Adrenal gland (tissue), 5 donors: ENCODE data around the gene NUDT6.

Experiments used
- POLR2A ChIP-seq, 2 donors: fragments of 450-650 bp; IDR thresholded peaks; one replicate each; pipeline ENCODE4 v1.6.1; 2017; ENCODE audit warnings: antibody characterized with exemption in 2 of 2, mild to moderate bottlenecking in 2 of 2, moderate library complexity in 1 of 2
- TF ChIP-seq, protein P1 (sequence below), 6 experiments: fragments of 450-650 bp in 4 of 6; fragments of 200-600 bp in 2 of 6; sonication (generic) in 1 of 6; IDR thresholded peaks; 1 replicate in 5 of 6; 2 replicates in 1 of 6; pipeline versions ENCODE4 v1.5.1 to v1.8.0; 2016 to 2021; ENCODE audit warnings: antibody characterized with exemption in 6 of 6, mild to moderate bottlenecking in 2 of 6, moderate library complexity in 1 of 6
- donor health status: DM: no; HTN: no; CAD: no.

DNA sequence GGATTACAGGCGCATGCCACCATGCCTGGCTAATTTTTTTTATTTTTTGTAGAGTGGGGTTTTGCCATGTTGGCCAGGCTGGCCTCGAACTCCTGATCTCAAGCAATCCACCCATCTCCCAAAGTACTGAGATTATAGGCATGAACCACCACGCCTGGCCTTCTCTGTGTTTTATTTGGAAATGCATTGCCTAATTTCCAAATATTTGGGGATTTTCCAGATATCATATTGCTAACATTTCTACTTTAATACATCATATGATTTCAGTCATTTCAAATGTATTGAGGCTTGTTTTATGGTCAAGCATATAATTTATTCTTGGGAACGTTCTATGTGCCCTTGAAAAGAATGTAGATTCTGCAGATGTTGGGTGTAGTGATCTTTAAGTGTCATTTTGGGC lies 57.0 kb downstream of the NUDT6 start:
- no peak for TF ChIP-seq POLR2A (IDR thresholded peaks at IDR 0.05)
- TF ChIP-seq, protein P1, sequence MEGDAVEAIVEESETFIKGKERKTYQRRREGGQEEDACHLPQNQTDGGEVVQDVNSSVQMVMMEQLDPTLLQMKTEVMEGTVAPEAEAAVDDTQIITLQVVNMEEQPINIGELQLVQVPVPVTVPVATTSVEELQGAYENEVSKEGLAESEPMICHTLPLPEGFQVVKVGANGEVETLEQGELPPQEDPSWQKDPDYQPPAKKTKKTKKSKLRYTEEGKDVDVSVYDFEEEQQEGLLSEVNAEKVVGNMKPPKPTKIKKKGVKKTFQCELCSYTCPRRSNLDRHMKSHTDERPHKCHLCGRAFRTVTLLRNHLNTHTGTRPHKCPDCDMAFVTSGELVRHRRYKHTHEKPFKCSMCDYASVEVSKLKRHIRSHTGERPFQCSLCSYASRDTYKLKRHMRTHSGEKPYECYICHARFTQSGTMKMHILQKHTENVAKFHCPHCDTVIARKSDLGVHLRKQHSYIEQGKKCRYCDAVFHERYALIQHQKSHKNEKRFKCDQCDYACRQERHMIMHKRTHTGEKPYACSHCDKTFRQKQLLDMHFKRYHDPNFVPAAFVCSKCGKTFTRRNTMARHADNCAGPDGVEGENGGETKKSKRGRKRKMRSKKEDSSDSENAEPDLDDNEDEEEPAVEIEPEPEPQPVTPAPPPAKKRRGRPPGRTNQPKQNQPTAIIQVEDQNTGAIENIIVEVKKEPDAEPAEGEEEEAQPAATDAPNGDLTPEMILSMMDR (IDR thresholded peaks at IDR 0.05), result no peak
